HCT116 (cell line): Measurements from ENCODE around the gene MND1.

Experiments
- EGR1 ChIP-seq: IDR thresholded peaks from 2 replicates; pipeline ENCODE4 v1.6.1; 2012; ENCODE audit warnings: low read depth
- POLR2A ChIP-seq: IDR thresholded peaks from 2 replicates; pipeline ENCODE4 v1.7.0; 2011; ENCODE audit warnings: borderline replicate concordance; ENCODE audit not compliant: insufficient read depth, insufficient read length; ENCODE audit errors: extremely low read depth
- POLR2AphosphoS5 ChIP-seq: IDR thresholded peaks from 2 replicates; pipeline ENCODE4 v1.6.1; 2011; ENCODE audit warnings: mild to moderate bottlenecking, low read depth, low read length, moderate library complexity
- TF ChIP-seq, protein P1 (sequence below), 3 experiments: fragments of 200-600 bp in 1 of 3; sonication (generic) in 1 of 3; IDR thresholded peaks in 2 of 3; conservative IDR thresholded peaks in 1 of 3; 2 replicates each; pipeline ENCODE4 v1.5.1; 2012 to 2017; ENCODE audit warnings: low read depth in 2 of 3, low read length in 2 of 3, antibody characterized with exemption in 1 of 3, borderline replicate concordance in 1 of 3, control low read depth in 1 of 3, mild to moderate bottlenecking in 1 of 3, mixed read lengths in 1 of 3, mixed run types in 1 of 3, moderate library complexity in 1 of 3; ENCODE audit not compliant: insufficient read depth in 1 of 3
- TF ChIP-seq, protein P2 (sequence below): IDR thresholded peaks from 2 replicates; pipeline ENCODE4 v1.6.1; 2012; ENCODE audit warnings: low read depth

DNA sequence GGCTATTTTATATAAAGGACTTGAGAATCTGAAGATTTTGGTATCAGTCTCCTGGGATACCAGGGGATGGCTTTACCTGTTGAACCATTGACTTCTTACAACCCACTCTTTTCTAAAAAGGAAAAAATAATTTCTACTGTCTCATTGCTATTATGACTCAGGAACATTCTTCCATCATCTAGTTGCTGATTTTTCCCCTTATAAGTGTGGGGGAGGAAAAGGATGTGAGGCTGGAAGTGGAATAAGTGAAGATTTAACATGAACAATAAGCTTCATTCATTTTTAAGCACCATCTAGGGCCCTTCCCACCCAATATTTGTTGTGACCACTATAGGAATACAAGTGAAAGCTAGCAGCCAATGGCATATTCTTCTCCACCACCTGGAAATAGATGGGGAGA lies 10.6 kb upstream of the MND1 start:
- TF ChIP-seq, protein P1, sequence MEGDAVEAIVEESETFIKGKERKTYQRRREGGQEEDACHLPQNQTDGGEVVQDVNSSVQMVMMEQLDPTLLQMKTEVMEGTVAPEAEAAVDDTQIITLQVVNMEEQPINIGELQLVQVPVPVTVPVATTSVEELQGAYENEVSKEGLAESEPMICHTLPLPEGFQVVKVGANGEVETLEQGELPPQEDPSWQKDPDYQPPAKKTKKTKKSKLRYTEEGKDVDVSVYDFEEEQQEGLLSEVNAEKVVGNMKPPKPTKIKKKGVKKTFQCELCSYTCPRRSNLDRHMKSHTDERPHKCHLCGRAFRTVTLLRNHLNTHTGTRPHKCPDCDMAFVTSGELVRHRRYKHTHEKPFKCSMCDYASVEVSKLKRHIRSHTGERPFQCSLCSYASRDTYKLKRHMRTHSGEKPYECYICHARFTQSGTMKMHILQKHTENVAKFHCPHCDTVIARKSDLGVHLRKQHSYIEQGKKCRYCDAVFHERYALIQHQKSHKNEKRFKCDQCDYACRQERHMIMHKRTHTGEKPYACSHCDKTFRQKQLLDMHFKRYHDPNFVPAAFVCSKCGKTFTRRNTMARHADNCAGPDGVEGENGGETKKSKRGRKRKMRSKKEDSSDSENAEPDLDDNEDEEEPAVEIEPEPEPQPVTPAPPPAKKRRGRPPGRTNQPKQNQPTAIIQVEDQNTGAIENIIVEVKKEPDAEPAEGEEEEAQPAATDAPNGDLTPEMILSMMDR (IDR thresholded peaks at IDR 0.05 in 2 of 3, conservative IDR thresholded peaks at IDR 0.05 in 1 of 3; ENCODE audit: borderline replicate concordance in 1 of 3, insufficient read depth in 1 of 3, low read depth in 2 of 3, low read length in 2 of 3), result no peak
- TF ChIP-seq, protein P2, sequence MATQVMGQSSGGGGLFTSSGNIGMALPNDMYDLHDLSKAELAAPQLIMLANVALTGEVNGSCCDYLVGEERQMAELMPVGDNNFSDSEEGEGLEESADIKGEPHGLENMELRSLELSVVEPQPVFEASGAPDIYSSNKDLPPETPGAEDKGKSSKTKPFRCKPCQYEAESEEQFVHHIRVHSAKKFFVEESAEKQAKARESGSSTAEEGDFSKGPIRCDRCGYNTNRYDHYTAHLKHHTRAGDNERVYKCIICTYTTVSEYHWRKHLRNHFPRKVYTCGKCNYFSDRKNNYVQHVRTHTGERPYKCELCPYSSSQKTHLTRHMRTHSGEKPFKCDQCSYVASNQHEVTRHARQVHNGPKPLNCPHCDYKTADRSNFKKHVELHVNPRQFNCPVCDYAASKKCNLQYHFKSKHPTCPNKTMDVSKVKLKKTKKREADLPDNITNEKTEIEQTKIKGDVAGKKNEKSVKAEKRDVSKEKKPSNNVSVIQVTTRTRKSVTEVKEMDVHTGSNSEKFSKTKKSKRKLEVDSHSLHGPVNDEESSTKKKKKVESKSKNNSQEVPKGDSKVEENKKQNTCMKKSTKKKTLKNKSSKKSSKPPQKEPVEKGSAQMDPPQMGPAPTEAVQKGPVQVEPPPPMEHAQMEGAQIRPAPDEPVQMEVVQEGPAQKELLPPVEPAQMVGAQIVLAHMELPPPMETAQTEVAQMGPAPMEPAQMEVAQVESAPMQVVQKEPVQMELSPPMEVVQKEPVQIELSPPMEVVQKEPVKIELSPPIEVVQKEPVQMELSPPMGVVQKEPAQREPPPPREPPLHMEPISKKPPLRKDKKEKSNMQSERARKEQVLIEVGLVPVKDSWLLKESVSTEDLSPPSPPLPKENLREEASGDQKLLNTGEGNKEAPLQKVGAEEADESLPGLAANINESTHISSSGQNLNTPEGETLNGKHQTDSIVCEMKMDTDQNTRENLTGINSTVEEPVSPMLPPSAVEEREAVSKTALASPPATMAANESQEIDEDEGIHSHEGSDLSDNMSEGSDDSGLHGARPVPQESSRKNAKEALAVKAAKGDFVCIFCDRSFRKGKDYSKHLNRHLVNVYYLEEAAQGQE, result no peak
- TF ChIP-seq POLR2A (no peak), POLR2AphosphoS5 (no peak), EGR1 (no peak)
